ENCODE data around the gene ANKRA2. TPM values are rescaled to one million over a fixed set of nuclear protein-coding genes. Genes with fewer than 3 reads are reported as not detected.

ANKRA2 gene
- total RNA-seq (2013) = 28.7 TPM
- polyA plus RNA-seq (10 to 100 TPM; 13.4 to 14.9 (median 13.5) TPM), polyA minus RNA-seq (6.0 and 8.1 TPM in 2 replicates), total RNA-seq (4.7 to 19.3 (median 15.1) reads per million in 11 experiments)

- H3K4me1 Mint-ChIP-seq = peaks cover 18% of the 10 kb centered on the region
- peaks cover 30 to 32% of the 10 kb centered on the region in 2 donors for H3K36me3 Mint-ChIP-seq
- Histone ChIP-seq H3K27ac (ENCODE audit: low read depth in 1 of 2, low read length in 2 of 2) (peak within 1 kb of the TSS; percentile 87 to 98), H3K79me2 (ENCODE audit: insufficient read depth, low read length) (peaks cover 41% of the 10 kb centered on the region), H2AFZ (ENCODE audit: insufficient read depth, low read depth, low read length, poor library complexity, severe bottlenecking) (peak within 1 kb of the TSS; percentile 95), H3K4me2 (replicated peaks; ENCODE audit: extremely low read depth, low read length, poor library complexity, severe bottlenecking) (peak within 1 kb of the TSS; percentile 94), H3K4me3 (replicated peaks in 1 of 3; ENCODE audit: low read depth in 2 of 3, low read length in 3 of 3) (peak within 1 kb of the TSS; percentile 78 to 96 (median 92)), H3K9me3 (replicated peaks in 1 of 2; ENCODE audit: control insufficient read depth in 1 of 2, insufficient read depth in 1 of 2, low read length in 2 of 2) (no peaks in the 10 kb centered on the region), H3K36me3 (replicated peaks in 1 of 2; ENCODE audit: control insufficient read depth in 1 of 2, insufficient read depth in 2 of 2, low read length in 2 of 2) (peaks cover 23 to 44% of the 10 kb centered on the region in 2 donors), H3K4me1 (ENCODE audit: control insufficient read depth in 1 of 2, insufficient read depth in 2 of 2, low read length in 2 of 2) (peaks cover 19 to 21% of the 10 kb centered on the region in 2 donors), H3K9ac (ENCODE audit: insufficient read depth, low read length, poor library complexity, severe bottlenecking) (peak within 1 kb of the TSS; percentile 91), H4K20me1 (ENCODE audit: insufficient read depth, low read length) (no peaks in the 10 kb centered on the region), H3K27me3 (ENCODE audit: control insufficient read depth in 2 of 2, insufficient read depth in 2 of 2, low read length in 2 of 2) (no peaks in the 10 kb centered on the region)
- intact Hi-C loops (cut with micrococcal nuclease) = loop anchor here (2.0 to 5.0 kb wide), 2 partner anchors 68 to 1201 kb away; partner anchors contain the start of genes BTF3 (in 1 of the 2), GFM2 (in 1 of the 2) and NSA2 (in 1 of the 2)
- peak within 1 kb of the TSS; percentile 98 to 100 (median 99) for H3K27ac Mint-ChIP-seq
- TF ChIP-seq CTCF (IDR thresholded peaks at IDR 0.05) = no peak
- peak within 1 kb of the TSS; percentile 91 to 99 for H3K4me3 Mint-ChIP-seq
- under 1% methylated on average over 57 of the region's 62 CpGs for WGBS (ENCODE audit: insufficient coverage)
- DNase-seq = peak; percentile 96 to 99 (median 98)
- H3K9me3 Mint-ChIP-seq = no peaks in the 10 kb centered on the region
- peaks cover 0 to 1% (median 0%) of the 10 kb centered on the region in 3 donors for H3K27me3 Mint-ChIP-seq (ENCODE audit: low read depth in 3 of 3)
Observed at GRCh38 chr5:73565139-73565968, at the start of gene ANKRA2, which contains the start of gene UTP15. Gene ANKRA2, minus strand, starts transcription at chr5:73565639. Its CDS starts 2,758 bp downstream, at chr5:73562881. Gene UTP15, plus strand, starts transcription at chr5:73565743. Its CDS starts 1,602 bp downstream, at chr5:73567345.

- peaks cover 0 to 12% (median 8%) of the 10 kb centered on the region in 7 donors for H3K9me3 Mint-ChIP-seq
- TF ChIP-seq CTCF (IDR thresholded peaks at IDR 0.05) = no peak
- WGBS (ENCODE audit: insufficient coverage) = 94% methylated on average over 2 of the region's 2 CpGs
- no peaks in the 10 kb centered on the region for H3K79me2 ChIP-seq (ENCODE audit: insufficient read depth, low read length)
- H3K27ac Mint-ChIP-seq = no peak overlapping the region
- H3K27ac ChIP-seq (ENCODE audit: low read depth in 1 of 2, low read length in 2 of 2) = no peak overlapping the region
- no peak overlapping the region for H3K4me3 ChIP-seq (replicated peaks in 1 of 3; ENCODE audit: low read depth in 2 of 3, low read length in 3 of 3)
- H3K36me3 Mint-ChIP-seq = no peaks in the 10 kb centered on the region
- H3K4me3 Mint-ChIP-seq = no peak overlapping the region
- no peak overlapping the region for H3K4me2 ChIP-seq (replicated peaks; ENCODE audit: extremely low read depth, low read length, poor library complexity, severe bottlenecking)
- peaks cover 0 to 4% of the 10 kb centered on the region in 2 donors for H3K9me3 ChIP-seq (replicated peaks in 1 of 2; ENCODE audit: control insufficient read depth in 1 of 2, insufficient read depth in 1 of 2, low read length in 2 of 2)
- no peaks in the 10 kb centered on the region for H3K36me3 ChIP-seq (replicated peaks in 1 of 2; ENCODE audit: control insufficient read depth in 1 of 2, insufficient read depth in 2 of 2, low read length in 2 of 2)
- H3K4me1 Mint-ChIP-seq = no peaks in the 10 kb centered on the region
- no peaks in the 10 kb centered on the region for H3K4me1 ChIP-seq (ENCODE audit: control insufficient read depth in 1 of 2, insufficient read depth in 2 of 2, low read length in 2 of 2)
- H4K20me1 ChIP-seq (ENCODE audit: insufficient read depth, low read length) = no peaks in the 10 kb centered on the region
- intact Hi-C loops (cut with micrococcal nuclease) = no loop called here
- peaks cover 2 to 6% (median 3%) of the 10 kb centered on the region in 3 donors for H3K27me3 Mint-ChIP-seq (ENCODE audit: low read depth in 3 of 3)
- no peak overlapping the region for H2AFZ ChIP-seq (ENCODE audit: insufficient read depth, low read depth, low read length, poor library complexity, severe bottlenecking)
- no peak for DNase-seq
- no peaks in the 10 kb centered on the region for H3K27me3 ChIP-seq (ENCODE audit: control insufficient read depth in 2 of 2, insufficient read depth in 2 of 2, low read length in 2 of 2)
- H3K9ac ChIP-seq (ENCODE audit: insufficient read depth, low read length, poor library complexity, severe bottlenecking) = no peak overlapping the region
Observed at GRCh38 chr5:73615085-73615484, 49.6 kb upstream of the ANKRA2 start.

All from CD14-positive monocyte (primary cell).